Measurements from ENCODE around the gene ARMC8. TPM values are rescaled to one million over a fixed set of nuclear protein-coding genes. Genes with fewer than 3 reads are reported as not detected.

The ARMC8 gene
- total RNA-seq, 1 donor from 2014 or later: 33.2 TPM

DNA sequence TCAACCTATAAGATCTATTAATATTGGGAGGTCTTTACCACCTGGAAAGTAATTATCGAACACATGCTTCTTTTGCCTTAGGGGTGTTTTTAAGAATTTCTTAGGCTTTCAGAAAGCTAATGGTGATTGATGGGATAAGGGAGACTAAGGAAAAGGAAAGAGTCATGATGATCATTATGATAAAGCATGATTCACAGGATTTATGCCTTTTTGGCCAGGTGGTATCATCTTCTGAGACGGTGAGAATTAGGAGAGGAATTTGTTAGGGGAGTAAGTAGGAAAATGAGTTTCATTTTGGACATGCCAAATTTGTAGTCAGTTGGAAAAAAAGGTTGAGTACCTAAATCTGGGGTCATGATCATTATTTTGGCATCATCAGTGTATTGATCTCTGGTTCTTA is 8.9 kb downstream of the ARMC8 start:
- Histone ChIP-seq H3K9ac (ENCODE audit: low read length) (no peak overlapping the region), H2AFZ (ENCODE audit: low read depth, low read length) (no peak overlapping the region), H3K79me2 (ENCODE audit: insufficient read depth, low read length) (peaks cover 90% of the 10 kb centered on the region), H3K4me2 (ENCODE audit: low read length) (no peak overlapping the region), H3K27ac (ENCODE audit: low read depth, low read length) (no peak overlapping the region), H3K27me3 (ENCODE audit: insufficient read depth, low read length) (no peaks in the 10 kb centered on the region), H3K9me3 (ENCODE audit: insufficient read depth, low read depth, low read length) (no peaks in the 10 kb centered on the region), H3K4me3 (ENCODE audit: insufficient read depth, low read depth, low read length) (no peak overlapping the region), H4K20me1 (ENCODE audit: insufficient read depth, low read length) (peaks cover 82% of the 10 kb centered on the region), H3K36me3 (ENCODE audit: insufficient read depth, low read length) (no peaks in the 10 kb centered on the region), H3K4me1 (ENCODE audit: insufficient read depth, low read length) (no peaks in the 10 kb centered on the region)
- H3K36me3 Mint-ChIP-seq (ENCODE audit: low read depth, unreplicated experiment): peaks cover 2% of the 10 kb centered on the region
- FAIRE-seq (no peak), DNase-seq (ENCODE audit: low read depth) (no peak)
- H3K27me3 Mint-ChIP-seq (ENCODE audit: low read depth, unreplicated experiment): no peaks in the 10 kb centered on the region
- no peak overlapping the region for H3K27ac Mint-ChIP-seq (ENCODE audit: unreplicated experiment)
- H3K4me3 Mint-ChIP-seq (ENCODE audit: unreplicated experiment): no peak overlapping the region
- peaks cover 4% of the 10 kb centered on the region for H3K4me1 Mint-ChIP-seq (ENCODE audit: low read depth, unreplicated experiment)
- H3K9me3 Mint-ChIP-seq (ENCODE audit: unreplicated experiment): peaks cover 3% of the 10 kb centered on the region
- TF ChIP-seq EZH2 (IDR thresholded peaks at IDR 0.05; ENCODE audit: insufficient read depth, low read length): no peak
- TF ChIP-seq, protein P1, sequence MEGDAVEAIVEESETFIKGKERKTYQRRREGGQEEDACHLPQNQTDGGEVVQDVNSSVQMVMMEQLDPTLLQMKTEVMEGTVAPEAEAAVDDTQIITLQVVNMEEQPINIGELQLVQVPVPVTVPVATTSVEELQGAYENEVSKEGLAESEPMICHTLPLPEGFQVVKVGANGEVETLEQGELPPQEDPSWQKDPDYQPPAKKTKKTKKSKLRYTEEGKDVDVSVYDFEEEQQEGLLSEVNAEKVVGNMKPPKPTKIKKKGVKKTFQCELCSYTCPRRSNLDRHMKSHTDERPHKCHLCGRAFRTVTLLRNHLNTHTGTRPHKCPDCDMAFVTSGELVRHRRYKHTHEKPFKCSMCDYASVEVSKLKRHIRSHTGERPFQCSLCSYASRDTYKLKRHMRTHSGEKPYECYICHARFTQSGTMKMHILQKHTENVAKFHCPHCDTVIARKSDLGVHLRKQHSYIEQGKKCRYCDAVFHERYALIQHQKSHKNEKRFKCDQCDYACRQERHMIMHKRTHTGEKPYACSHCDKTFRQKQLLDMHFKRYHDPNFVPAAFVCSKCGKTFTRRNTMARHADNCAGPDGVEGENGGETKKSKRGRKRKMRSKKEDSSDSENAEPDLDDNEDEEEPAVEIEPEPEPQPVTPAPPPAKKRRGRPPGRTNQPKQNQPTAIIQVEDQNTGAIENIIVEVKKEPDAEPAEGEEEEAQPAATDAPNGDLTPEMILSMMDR (IDR thresholded peaks at IDR 0.05; ENCODE audit: insufficient read depth, low read depth, low read length): no peak

DNA sequence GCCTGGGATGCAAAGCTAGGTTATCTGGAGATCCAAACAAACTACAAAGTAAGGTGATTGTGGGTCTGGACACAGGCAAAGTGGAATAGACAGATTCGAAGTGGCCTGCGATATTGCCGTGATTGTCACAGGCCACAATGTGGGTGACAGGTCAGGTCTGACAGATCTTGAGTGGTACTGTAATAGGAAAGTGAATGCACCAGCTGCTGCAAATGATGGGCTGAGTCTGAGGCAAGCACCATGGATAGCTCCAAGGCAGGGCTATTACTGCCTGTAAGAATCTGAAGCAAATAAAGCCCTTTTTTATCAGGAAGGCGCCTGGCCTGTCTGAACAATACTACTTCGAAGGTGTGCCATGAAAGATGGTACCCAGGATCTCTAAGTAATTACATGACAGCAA is 10.0 kb downstream of the ARMC8 start:
- no peaks in the 10 kb centered on the region for H3K27me3 Mint-ChIP-seq (ENCODE audit: low read depth, unreplicated experiment)
- H3K9me3 Mint-ChIP-seq (ENCODE audit: unreplicated experiment): peaks cover 3% of the 10 kb centered on the region
- no peaks in the 10 kb centered on the region for H3K9me3 ChIP-seq (ENCODE audit: insufficient read depth, low read depth, low read length)
- peaks cover 90% of the 10 kb centered on the region for H3K79me2 ChIP-seq (ENCODE audit: insufficient read depth, low read length)
- H3K27ac Mint-ChIP-seq (ENCODE audit: unreplicated experiment): no peak overlapping the region
- peaks cover 2% of the 10 kb centered on the region for H3K36me3 Mint-ChIP-seq (ENCODE audit: low read depth, unreplicated experiment)
- no peaks in the 10 kb centered on the region for H3K4me1 ChIP-seq (ENCODE audit: insufficient read depth, low read length)
- no peaks in the 10 kb centered on the region for H3K36me3 ChIP-seq (ENCODE audit: insufficient read depth, low read length)
- FAIRE-seq: no peak
- H3K4me1 Mint-ChIP-seq (ENCODE audit: low read depth, unreplicated experiment): peaks cover 4% of the 10 kb centered on the region
- no peak overlapping the region for H3K4me3 ChIP-seq (ENCODE audit: insufficient read depth, low read depth, low read length)
- no peak overlapping the region for H3K4me3 Mint-ChIP-seq (ENCODE audit: unreplicated experiment)
- H3K27me3 ChIP-seq (ENCODE audit: insufficient read depth, low read length): no peaks in the 10 kb centered on the region
- no peak overlapping the region for H3K9ac ChIP-seq (ENCODE audit: low read length)
- peak; percentile 17 for DNase-seq (ENCODE audit: low read depth)
- H3K27ac ChIP-seq (ENCODE audit: low read depth, low read length): no peak overlapping the region
- H4K20me1 ChIP-seq (ENCODE audit: insufficient read depth, low read length): peaks cover 81% of the 10 kb centered on the region
- no peak for TF ChIP-seq EZH2 (IDR thresholded peaks at IDR 0.05; ENCODE audit: insufficient read depth, low read length)
- TF ChIP-seq, protein P1 (IDR thresholded peaks at IDR 0.05; ENCODE audit: insufficient read depth, low read depth, low read length): no peak
- no peak overlapping the region for H2AFZ ChIP-seq (ENCODE audit: low read depth, low read length)
- H3K4me2 ChIP-seq (ENCODE audit: low read length): no peak overlapping the region

DNA sequence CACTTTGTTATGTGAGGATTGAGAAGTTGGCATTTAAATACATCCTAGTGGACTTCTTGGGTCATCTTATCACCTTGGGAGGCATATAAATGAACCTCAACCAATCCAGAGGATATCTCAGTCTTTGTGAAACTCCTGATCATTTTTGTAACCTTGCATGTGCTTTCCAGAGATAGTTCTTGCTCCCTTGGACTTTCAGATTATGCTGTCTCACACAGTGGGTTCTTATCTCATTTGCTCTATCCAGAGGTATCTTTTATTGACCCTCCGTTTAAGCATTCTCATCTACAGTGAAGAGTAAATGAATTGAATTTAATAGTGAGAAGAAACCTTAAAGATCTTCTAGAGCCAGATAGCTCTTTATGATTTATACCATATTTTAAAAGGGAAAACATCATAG is 10.4 kb downstream of the ARMC8 start:
- Histone ChIP-seq H3K27ac (ENCODE audit: low read depth, low read length) (no peak overlapping the region), H3K36me3 (ENCODE audit: insufficient read depth, low read length) (no peaks in the 10 kb centered on the region), H3K4me2 (ENCODE audit: low read length) (no peak overlapping the region), H3K9ac (ENCODE audit: low read length) (no peak overlapping the region), H3K27me3 (ENCODE audit: insufficient read depth, low read length) (no peaks in the 10 kb centered on the region), H3K79me2 (ENCODE audit: insufficient read depth, low read length) (peaks cover 91% of the 10 kb centered on the region), H2AFZ (ENCODE audit: low read depth, low read length) (no peak overlapping the region), H3K4me1 (ENCODE audit: insufficient read depth, low read length) (no peaks in the 10 kb centered on the region), H3K9me3 (ENCODE audit: insufficient read depth, low read depth, low read length) (no peaks in the 10 kb centered on the region), H4K20me1 (ENCODE audit: insufficient read depth, low read length) (peaks cover 82% of the 10 kb centered on the region), H3K4me3 (ENCODE audit: insufficient read depth, low read depth, low read length) (no peak overlapping the region)
- no peak for DNase-seq (ENCODE audit: low read depth)
- Mint-ChIP-seq H3K36me3 (ENCODE audit: low read depth, unreplicated experiment) (peaks cover 2% of the 10 kb centered on the region), H3K27ac (ENCODE audit: unreplicated experiment) (no peak overlapping the region), H3K9me3 (ENCODE audit: unreplicated experiment) (peaks cover 3% of the 10 kb centered on the region), H3K27me3 (ENCODE audit: low read depth, unreplicated experiment) (no peaks in the 10 kb centered on the region), H3K4me3 (ENCODE audit: unreplicated experiment) (no peak overlapping the region), H3K4me1 (ENCODE audit: low read depth, unreplicated experiment) (peaks cover 4% of the 10 kb centered on the region)
- TF ChIP-seq, protein P1 (IDR thresholded peaks at IDR 0.05; ENCODE audit: insufficient read depth, low read depth, low read length): no peak
- no peak for TF ChIP-seq EZH2 (IDR thresholded peaks at IDR 0.05; ENCODE audit: insufficient read depth, low read length)
- no peak for FAIRE-seq
